ENCODE measurements around the gene C18orf63. TPM values are rescaled to one million over a fixed set of nuclear protein-coding genes. Genes with fewer than 3 reads are reported as not detected.

The C18orf63 gene
- total RNA-seq, 1 experiment from 2014 or later, result not detected

DNA sequence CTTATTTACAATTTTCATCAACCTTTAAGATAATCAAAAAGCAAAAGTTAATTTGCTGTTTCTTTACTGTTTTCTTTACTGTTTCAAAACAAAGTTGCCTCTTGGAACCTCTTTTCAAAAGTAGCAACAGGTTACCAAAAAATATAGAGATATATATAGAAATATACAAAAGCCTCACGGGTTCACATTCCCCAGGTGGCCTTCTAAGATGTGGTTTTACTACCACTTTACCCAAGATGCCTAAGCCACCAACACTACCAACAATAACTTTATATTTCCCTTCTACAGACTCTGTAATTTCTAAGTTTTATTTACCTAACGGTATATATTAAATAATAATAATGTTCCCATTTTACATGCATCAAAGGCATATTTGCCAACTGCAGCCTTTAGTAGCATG lies 28.8 kb upstream of the C18orf63 start:
- no peaks in the 10 kb centered on the region for H3K27me3 ChIP-seq (ENCODE audit: insufficient read depth, low read length)
- no peaks in the 10 kb centered on the region for H3K9me2 ChIP-seq (ENCODE audit: insufficient read depth)
- DNase-seq (ENCODE audit: low read depth, low spot score) (no peak), ATAC-seq (no peak)
- no peak overlapping the region for H3K4me2 ChIP-seq (ENCODE audit: low read length)
- H3K4me3 ChIP-seq (replicated peaks in 1 of 2; ENCODE audit: low read depth in 1 of 2, low read length in 2 of 2), result no peak overlapping the region
- ChIA-PET CTCF (no interaction called here), RAD21 (ENCODE audit: low non-redundant PET in 1 of 2, low total read pairs in 2 of 2, uncharacterized antibody in 2 of 2, unreplicated experiment in 2 of 2) (no interaction called here), POLR2A (no interaction called here)
- no peaks in the 10 kb centered on the region for H3K9me3 ChIP-seq (ENCODE audit: control insufficient read depth in 1 of 2, insufficient read depth in 1 of 2, low read depth in 1 of 2, low read length in 2 of 2)
- intact Hi-C loops (cut with micrococcal nuclease), result loop anchor here (5.0 kb wide), 1 partner anchor 90 kb away; no protein-coding TSS in a partner anchor
- H4K20me1 ChIP-seq (ENCODE audit: insufficient read depth), result no peaks in the 10 kb centered on the region
- TF ChIP-seq, protein P1, sequence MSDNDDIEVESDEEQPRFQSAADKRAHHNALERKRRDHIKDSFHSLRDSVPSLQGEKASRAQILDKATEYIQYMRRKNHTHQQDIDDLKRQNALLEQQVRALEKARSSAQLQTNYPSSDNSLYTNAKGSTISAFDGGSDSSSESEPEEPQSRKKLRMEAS (IDR thresholded peaks at IDR 0.05), result no peak
- TF ChIP-seq SP1 (IDR thresholded peaks at IDR 0.05; ENCODE audit: low read depth), result no peak
- no peak for TF ChIP-seq EZH2phosphoT487 (IDR thresholded peaks at IDR 0.05; ENCODE audit: borderline replicate concordance)
- TF ChIP-seq, protein P2, sequence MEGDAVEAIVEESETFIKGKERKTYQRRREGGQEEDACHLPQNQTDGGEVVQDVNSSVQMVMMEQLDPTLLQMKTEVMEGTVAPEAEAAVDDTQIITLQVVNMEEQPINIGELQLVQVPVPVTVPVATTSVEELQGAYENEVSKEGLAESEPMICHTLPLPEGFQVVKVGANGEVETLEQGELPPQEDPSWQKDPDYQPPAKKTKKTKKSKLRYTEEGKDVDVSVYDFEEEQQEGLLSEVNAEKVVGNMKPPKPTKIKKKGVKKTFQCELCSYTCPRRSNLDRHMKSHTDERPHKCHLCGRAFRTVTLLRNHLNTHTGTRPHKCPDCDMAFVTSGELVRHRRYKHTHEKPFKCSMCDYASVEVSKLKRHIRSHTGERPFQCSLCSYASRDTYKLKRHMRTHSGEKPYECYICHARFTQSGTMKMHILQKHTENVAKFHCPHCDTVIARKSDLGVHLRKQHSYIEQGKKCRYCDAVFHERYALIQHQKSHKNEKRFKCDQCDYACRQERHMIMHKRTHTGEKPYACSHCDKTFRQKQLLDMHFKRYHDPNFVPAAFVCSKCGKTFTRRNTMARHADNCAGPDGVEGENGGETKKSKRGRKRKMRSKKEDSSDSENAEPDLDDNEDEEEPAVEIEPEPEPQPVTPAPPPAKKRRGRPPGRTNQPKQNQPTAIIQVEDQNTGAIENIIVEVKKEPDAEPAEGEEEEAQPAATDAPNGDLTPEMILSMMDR (IDR thresholded peaks at IDR 0.05 in 2 of 3, conservative IDR thresholded peaks at IDR 0.05 in 1 of 3; ENCODE audit: borderline replicate concordance in 1 of 3, insufficient read depth in 1 of 3, low read depth in 2 of 3, low read length in 2 of 3), result no peak
- TF ChIP-seq EZH2 (IDR thresholded peaks at IDR 0.05), result no peak
- no peak for TF ChIP-seq CEBPB (IDR thresholded peaks at IDR 0.05; ENCODE audit: low read depth)
- no peak for TF ChIP-seq TCF7L2 (IDR thresholded peaks at IDR 0.05; ENCODE audit: borderline replicate concordance, extremely low read depth, insufficient read depth, insufficient read length)
- no peak for TF ChIP-seq EGR1 (IDR thresholded peaks at IDR 0.05; ENCODE audit: low read depth)
- no peak for TF ChIP-seq SIN3A (IDR thresholded peaks at IDR 0.05; ENCODE audit: low read depth)
- TF ChIP-seq, protein P3, sequence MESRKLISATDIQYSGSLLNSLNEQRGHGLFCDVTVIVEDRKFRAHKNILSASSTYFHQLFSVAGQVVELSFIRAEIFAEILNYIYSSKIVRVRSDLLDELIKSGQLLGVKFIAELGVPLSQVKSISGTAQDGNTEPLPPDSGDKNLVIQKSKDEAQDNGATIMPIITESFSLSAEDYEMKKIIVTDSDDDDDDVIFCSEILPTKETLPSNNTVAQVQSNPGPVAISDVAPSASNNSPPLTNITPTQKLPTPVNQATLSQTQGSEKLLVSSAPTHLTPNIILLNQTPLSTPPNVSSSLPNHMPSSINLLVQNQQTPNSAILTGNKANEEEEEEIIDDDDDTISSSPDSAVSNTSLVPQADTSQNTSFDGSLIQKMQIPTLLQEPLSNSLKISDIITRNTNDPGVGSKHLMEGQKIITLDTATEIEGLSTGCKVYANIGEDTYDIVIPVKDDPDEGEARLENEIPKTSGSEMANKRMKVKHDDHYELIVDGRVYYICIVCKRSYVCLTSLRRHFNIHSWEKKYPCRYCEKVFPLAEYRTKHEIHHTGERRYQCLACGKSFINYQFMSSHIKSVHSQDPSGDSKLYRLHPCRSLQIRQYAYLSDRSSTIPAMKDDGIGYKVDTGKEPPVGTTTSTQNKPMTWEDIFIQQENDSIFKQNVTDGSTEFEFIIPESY (IDR thresholded peaks at IDR 0.05; ENCODE audit: extremely low read depth, insufficient replicate concordance, low read length), result no peak
- no peak for TF ChIP-seq ZFX (IDR thresholded peaks at IDR 0.05)
- no peak for TF ChIP-seq ZNF274 (IDR thresholded peaks at IDR 0.05; ENCODE audit: low read depth, low read length)
- TF ChIP-seq CBX3 (IDR thresholded peaks at IDR 0.05; ENCODE audit: low read depth), result no peak
- TF ChIP-seq YY1 (IDR thresholded peaks at IDR 0.05; ENCODE audit: extremely low read depth, insufficient replicate concordance, low read depth, low read length), result no peak
- TF ChIP-seq RAD21 (IDR thresholded peaks at IDR 0.05; ENCODE audit: low read depth), result no peak
- no peak for TF ChIP-seq SRF (IDR thresholded peaks at IDR 0.05; ENCODE audit: low read depth)
- no peak for TF ChIP-seq POLR2A (IDR thresholded peaks at IDR 0.05; ENCODE audit: borderline replicate concordance, extremely low read depth, insufficient read depth, insufficient read length)
- peaks cover 7 to 19% of the 10 kb centered on the region in 2 experiments; a peak in 3 of 4 replicates for H3K4me1 ChIP-seq (ENCODE audit: control insufficient read depth in 1 of 2, insufficient read depth in 2 of 2, low read length in 2 of 2)
- no peak overlapping the region for H3K27ac ChIP-seq (ENCODE audit: low read depth, low read length)
- no peaks in the 10 kb centered on the region for H3K79me2 ChIP-seq (ENCODE audit: insufficient read depth, low read length)
- no peak overlapping the region for H3K9ac ChIP-seq (ENCODE audit: low read length)
- H3K36me3 ChIP-seq (ENCODE audit: control insufficient read depth in 1 of 2, insufficient read depth in 2 of 2, low read length in 2 of 2), result no peaks in the 10 kb centered on the region; a peak in 1 of 4 replicates
- no peak overlapping the region for H2AFZ ChIP-seq (ENCODE audit: low read depth, low read length, poor library complexity, severe bottlenecking)
- no TSS peak for BruUV-seq (replicated peaks)

Data from HCT116 (cell line).